ENCODE data around the gene AHRR. TPM values are rescaled to one million over a fixed set of nuclear protein-coding genes. Genes with fewer than 3 reads are reported as not detected.

Gene AHRR
- total RNA-seq, 1 experiment from 2014 or later, result 1.3 TPM

- no peak for DNase-seq
- H3K36me3 Mint-ChIP-seq (ENCODE audit: insufficient read depth, unreplicated experiment), result peaks cover 7% of the 10 kb centered on the region
- peaks cover 24% of the 10 kb centered on the region for H3K27me3 Mint-ChIP-seq (ENCODE audit: unreplicated experiment)
- no peak overlapping the region for H3K4me3 Mint-ChIP-seq (ENCODE audit: low read depth, unreplicated experiment)
- CTCF ChIA-PET, result no interaction called here
- H3K27ac Mint-ChIP-seq (ENCODE audit: unreplicated experiment), result no peak overlapping the region
- BruUV-seq (replicated peaks), result no TSS peak
- no peaks in the 10 kb centered on the region for H3K9me3 Mint-ChIP-seq (ENCODE audit: low read depth, unreplicated experiment)
- no peak for TF ChIP-seq CTCF (IDR thresholded peaks at IDR 0.05; ENCODE audit: unreplicated experiment)
- H3K4me1 Mint-ChIP-seq (ENCODE audit: low read depth, unreplicated experiment), result peaks cover 9% of the 10 kb centered on the region
- intact Hi-C loops (cut with micrococcal nuclease; ENCODE audit: unreplicated experiment), result no loop called here
These were observed 24.1 kb downstream of the AHRR start for GRCh38 chr5:345404-346195.

- peaks cover 7% of the 10 kb centered on the region for H3K36me3 Mint-ChIP-seq (ENCODE audit: insufficient read depth, unreplicated experiment)
- peaks cover 24% of the 10 kb centered on the region for H3K27me3 Mint-ChIP-seq (ENCODE audit: unreplicated experiment)
- peaks cover 9% of the 10 kb centered on the region for H3K4me1 Mint-ChIP-seq (ENCODE audit: low read depth, unreplicated experiment)
- H3K27ac Mint-ChIP-seq (ENCODE audit: unreplicated experiment), result no peak overlapping the region
- no peak for DNase-seq
- no peak for TF ChIP-seq CTCF (IDR thresholded peaks at IDR 0.05; ENCODE audit: unreplicated experiment)
- no TSS peak for BruUV-seq (replicated peaks)
- no peaks in the 10 kb centered on the region for H3K9me3 Mint-ChIP-seq (ENCODE audit: low read depth, unreplicated experiment)
- H3K4me3 Mint-ChIP-seq (ENCODE audit: low read depth, unreplicated experiment), result no peak overlapping the region
- intact Hi-C loops (cut with micrococcal nuclease; ENCODE audit: unreplicated experiment), result no loop called here
- CTCF ChIA-PET, result interaction anchor here (0.8 kb wide), 1 partner anchor 241 kb away, joined by 3 read pairs; no protein-coding TSS in a partner anchor
These were observed 24.9 kb downstream of the AHRR start for GRCh38 chr5:346229-346935.

GRCh38 chr5:347712-348284 lies 26.3 kb downstream of the AHRR start:
- H3K9me3 Mint-ChIP-seq (ENCODE audit: low read depth, unreplicated experiment), result no peaks in the 10 kb centered on the region
- peaks cover 18% of the 10 kb centered on the region for H3K27me3 Mint-ChIP-seq (ENCODE audit: unreplicated experiment)
- no TSS peak for BruUV-seq (replicated peaks)
- peaks cover 4% of the 10 kb centered on the region for H3K4me1 Mint-ChIP-seq (ENCODE audit: low read depth, unreplicated experiment)
- no peak overlapping the region for H3K27ac Mint-ChIP-seq (ENCODE audit: unreplicated experiment)
- H3K36me3 Mint-ChIP-seq (ENCODE audit: insufficient read depth, unreplicated experiment), result peaks cover 5% of the 10 kb centered on the region
- no peak for TF ChIP-seq CTCF (IDR thresholded peaks at IDR 0.05; ENCODE audit: unreplicated experiment)
- DNase-seq, result no peak
- intact Hi-C loops (cut with micrococcal nuclease; ENCODE audit: unreplicated experiment), result no loop called here
- CTCF ChIA-PET, result interaction anchor here (0.6 kb wide), 1 partner anchor 100 kb away, joined by 3 read pairs; no protein-coding TSS in a partner anchor
- H3K4me3 Mint-ChIP-seq (ENCODE audit: low read depth, unreplicated experiment), result no peak overlapping the region

GRCh38 chr5:348726-349125 lies 27.2 kb downstream of the AHRR start:
- no peak for TF ChIP-seq CTCF (IDR thresholded peaks at IDR 0.05; ENCODE audit: unreplicated experiment)
- no peak overlapping the region for H3K4me3 Mint-ChIP-seq (ENCODE audit: low read depth, unreplicated experiment)
- no peaks in the 10 kb centered on the region for H3K4me1 Mint-ChIP-seq (ENCODE audit: low read depth, unreplicated experiment)
- intact Hi-C loops (cut with micrococcal nuclease; ENCODE audit: unreplicated experiment), result no loop called here
- H3K27me3 Mint-ChIP-seq (ENCODE audit: unreplicated experiment), result peaks cover 11% of the 10 kb centered on the region
- no peak overlapping the region for H3K27ac Mint-ChIP-seq (ENCODE audit: unreplicated experiment)
- CTCF ChIA-PET, result no interaction called here
- no peaks in the 10 kb centered on the region for H3K9me3 Mint-ChIP-seq (ENCODE audit: low read depth, unreplicated experiment)
- BruUV-seq (replicated peaks), result no TSS peak
- H3K36me3 Mint-ChIP-seq (ENCODE audit: insufficient read depth, unreplicated experiment), result no peaks in the 10 kb centered on the region
- DNase-seq, result no peak

Data from Calu3 (cell line).